GM12874 (cell line): ENCODE results near the gene PIMREG.

Experiments
- CTCF ChIP-seq: IDR thresholded peaks from 2 replicates; pipeline ENCODE4 v1.5.1; 2011; ENCODE audit warnings: low read depth, mild to moderate bottlenecking, control low read depth, low read length, moderate library complexity; ENCODE audit not compliant: insufficient read depth

PIMREG gene

GRCh38 chr17:6463616-6464445 is 19.6 kb downstream of the PIMREG start:
- no peak for TF ChIP-seq CTCF

GRCh38 chr17:6464446-6465041 is 20.3 kb downstream of the PIMREG start:
- no peak for TF ChIP-seq CTCF

GRCh38 chr17:6465206-6466003 is 21.1 kb downstream of the PIMREG start:
- TF ChIP-seq CTCF = no peak

GRCh38 chr17:6467567-6467966 is 23.3 kb downstream of the PIMREG start:
- TF ChIP-seq CTCF = no peak

GRCh38 chr17:6468051-6468790 is 24.0 kb downstream of the PIMREG start:
- no peak for TF ChIP-seq CTCF

- no peak for TF ChIP-seq CTCF
Observed at GRCh38 chr17:6470146-6470718, 26.0 kb downstream of the PIMREG start.
